NB4 (cell line): ENCODE data around the gene NUAK2.

ENCODE experiments used
- CTCF ChIP-seq: IDR thresholded peaks from one replicate; pipeline ENCODE4 v1.5.1; 2012; ENCODE audit warnings: low read depth, low read length
- MAX ChIP-seq: IDR thresholded peaks from 2 replicates; pipeline ENCODE4 v1.6.1; 2011; ENCODE audit warnings: low read depth, low read length
- MYC ChIP-seq: IDR thresholded peaks from 2 replicates; pipeline ENCODE4 v1.6.1; 2011; ENCODE audit warnings: low read depth, low read length
- POLR2A ChIP-seq: IDR thresholded peaks from 2 replicates; pipeline ENCODE4 v1.6.1; 2011; ENCODE audit warnings: mild to moderate bottlenecking; ENCODE audit not compliant: insufficient read length; ENCODE audit errors: extremely low read depth

GRCh38 chr1:205270764-205271163 is 50.8 kb downstream of the NUAK2 start:
- TF ChIP-seq CTCF = no peak
- TF ChIP-seq POLR2A = no peak
- no peak for TF ChIP-seq MAX
- no peak for TF ChIP-seq MYC
